ENCODE results near the gene CORO1C. TPM values are rescaled to one million over a fixed set of nuclear protein-coding genes. Genes with fewer than 3 reads are reported as not detected.

The CORO1C gene
- total RNA-seq, 1 donor from 2014 or later: 167 TPM

DNA sequence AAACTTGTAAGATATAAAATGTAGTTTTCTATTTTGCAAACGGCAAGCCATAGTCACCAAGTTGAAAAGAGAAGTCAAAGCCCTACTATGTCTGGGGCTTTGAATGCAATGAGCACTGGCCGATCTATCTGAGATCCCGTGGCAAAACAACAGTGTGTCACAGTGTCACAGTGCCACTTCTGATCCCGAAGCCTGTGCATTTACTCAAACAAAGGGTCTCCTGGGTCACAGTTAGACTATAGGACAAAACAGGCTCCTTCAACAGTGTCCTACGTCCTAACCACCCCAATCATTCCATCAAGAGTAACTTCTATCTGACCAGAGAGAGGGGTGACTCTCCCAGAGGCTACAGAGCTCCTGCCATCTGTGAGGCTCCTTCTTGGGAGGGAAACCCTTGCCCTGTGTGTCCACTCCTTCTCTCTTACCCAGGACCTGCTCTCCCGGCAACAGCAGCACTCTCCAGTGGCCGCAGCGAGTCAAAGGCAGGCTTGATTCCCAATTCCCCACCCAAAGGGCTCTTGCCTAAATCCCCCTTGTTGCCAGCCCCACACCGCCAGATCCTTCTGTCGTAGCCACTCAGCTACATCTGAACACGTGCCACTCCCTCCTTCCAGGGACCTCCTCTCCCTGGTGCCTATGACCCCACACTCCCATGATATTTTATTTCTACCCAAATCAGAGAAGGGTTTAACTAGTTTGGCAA is 83.6 kb downstream of the CORO1C start:
- no peak for DNase-seq (ENCODE audit: low spot score)

DNA sequence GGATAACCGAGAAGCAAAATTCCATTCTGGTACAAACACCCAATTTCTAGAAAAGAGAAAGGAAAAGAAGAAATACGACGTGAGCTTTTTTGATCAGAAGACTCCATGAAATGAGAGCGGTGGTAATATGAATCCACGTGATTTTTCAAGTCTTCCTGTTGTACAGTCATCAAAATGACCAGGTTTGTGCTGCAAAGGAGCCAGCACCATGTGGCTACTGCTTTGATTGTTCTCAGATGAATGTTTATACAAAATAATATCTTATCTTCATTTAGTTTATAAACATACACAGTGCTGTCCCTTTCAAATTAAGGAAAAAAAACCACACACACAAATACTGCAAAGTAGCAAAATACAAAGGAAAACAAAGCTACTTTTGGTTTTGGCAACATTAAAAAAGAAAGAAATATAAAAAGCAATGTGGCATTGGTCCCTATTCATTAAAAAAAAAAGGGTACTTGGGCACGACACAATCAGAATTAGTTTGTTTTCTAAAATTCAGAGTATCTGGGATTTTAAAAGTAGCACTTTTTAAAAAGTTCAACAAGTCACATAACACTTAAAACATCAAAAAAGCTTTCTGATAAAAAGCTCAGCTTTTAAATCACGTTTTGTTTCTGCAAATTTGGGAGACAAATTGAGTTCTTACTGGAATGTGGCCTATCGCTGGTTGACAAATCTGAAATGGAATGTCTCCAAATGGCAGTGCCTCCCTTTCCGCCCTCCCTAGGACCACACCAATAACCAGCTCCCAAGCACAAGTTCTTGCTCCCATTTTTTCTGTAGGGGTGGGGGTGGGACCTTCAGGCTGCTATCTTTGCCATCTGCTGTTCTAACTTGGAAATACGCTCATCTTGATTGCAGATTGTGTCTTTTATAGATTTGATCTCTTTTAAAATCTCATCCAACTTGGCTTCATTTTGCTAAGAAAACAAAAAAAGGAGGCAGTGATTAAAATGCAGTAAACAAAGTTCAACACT is 84.4 kb downstream of the CORO1C start:
- DNase-seq (ENCODE audit: low spot score): no peak

DNA sequence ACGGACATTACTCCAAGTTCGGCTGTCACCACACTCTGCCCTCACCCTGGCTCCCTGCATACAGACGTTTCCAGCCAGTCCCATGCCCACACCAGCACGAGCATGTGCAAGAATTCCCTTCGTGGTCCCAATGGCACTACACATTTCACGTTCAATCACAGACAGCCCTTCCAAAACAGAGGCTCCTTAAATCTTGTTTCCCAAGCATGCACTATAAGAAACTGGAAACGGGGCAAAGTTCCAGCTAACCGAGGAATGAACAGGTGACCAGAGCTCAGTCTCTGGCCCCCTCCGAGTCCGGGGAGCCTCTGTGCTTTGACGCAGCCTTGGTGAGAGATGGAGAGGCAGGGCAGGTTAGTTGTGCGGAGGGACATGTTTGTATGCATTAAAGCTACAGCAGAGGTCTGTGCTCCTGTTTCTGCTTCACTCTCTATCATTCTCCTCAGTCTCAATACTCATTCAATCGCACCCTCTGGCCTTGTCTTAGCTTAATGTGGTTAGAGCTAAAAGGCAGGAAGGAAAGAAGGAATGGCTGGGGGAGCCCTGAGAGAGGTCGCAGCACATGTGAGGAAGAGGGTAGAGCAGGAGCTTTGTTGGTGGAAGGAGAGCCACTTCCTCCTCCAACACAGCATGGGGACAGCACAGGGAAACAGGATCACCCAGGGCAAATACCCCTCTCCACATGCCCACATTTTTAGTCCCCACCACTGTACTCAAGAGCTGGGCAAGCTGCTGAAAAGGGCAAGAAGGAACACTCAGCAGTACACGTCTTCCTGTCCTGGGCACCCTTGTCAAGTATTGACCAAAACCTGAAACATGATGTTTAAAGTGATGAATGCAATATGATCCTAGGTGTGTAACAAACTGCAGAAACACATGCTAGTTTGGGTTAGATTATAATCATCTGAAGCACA is 85.4 kb downstream of the CORO1C start:
- no peak for DNase-seq (ENCODE audit: low spot score)

DNA sequence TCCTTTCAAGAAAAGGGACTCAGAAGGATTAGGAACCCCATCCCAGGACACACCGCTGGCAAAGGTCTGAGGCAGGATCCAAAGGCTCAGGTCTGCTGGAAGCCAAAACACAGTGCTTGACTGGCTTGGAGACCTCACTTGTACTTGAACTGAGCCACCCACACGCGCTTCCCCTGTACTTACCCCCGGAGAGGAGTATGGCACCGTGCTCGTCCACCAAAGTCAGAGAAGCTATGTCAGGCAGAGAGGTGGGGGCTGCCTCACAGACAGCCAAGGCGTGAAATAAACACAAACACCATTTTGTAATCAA is 86.6 kb downstream of the CORO1C start:
- DNase-seq (ENCODE audit: low spot score): no peak

DNA sequence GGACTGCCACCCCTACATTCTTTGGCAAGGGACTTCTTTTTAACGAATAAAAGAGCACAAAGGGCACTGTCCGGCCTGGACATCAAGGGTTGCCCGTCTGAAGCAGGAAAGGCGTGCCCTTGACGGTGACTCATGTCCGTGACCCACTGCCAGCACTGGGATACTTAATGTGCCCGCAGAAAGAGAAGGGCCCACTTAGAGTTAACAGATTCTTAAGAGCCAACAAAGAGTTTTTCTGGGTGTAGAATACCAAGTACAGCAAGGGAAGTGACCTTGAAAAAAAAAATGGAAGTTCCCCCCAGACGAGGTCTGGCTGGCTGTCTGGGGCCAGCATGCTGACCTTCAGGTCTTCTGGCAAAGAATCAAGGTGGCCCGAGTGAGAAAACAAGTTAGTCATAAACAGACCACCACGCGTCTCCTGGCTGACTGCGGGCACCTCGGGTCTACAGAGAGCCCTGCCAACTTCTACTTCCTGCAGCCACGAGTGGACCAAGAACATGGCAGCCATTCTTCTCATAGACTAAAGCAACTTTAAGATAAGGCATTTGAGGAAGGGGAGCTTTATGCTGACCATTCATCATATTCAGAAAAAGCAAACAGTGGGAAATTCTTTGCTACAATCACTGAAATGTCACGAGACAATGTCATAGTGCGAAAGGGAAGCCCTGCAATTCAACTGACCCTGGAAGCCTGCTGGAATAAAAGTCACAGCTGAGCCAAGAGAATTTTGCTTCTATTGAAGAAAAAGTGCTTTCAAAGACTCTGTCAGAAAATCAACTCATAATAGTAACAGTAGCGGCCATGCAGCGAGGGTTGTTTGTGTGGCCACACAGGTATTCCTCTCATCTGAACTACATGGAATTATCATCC is 87.1 kb downstream of the CORO1C start:
- DNase-seq (ENCODE audit: low spot score): no peak

DNA sequence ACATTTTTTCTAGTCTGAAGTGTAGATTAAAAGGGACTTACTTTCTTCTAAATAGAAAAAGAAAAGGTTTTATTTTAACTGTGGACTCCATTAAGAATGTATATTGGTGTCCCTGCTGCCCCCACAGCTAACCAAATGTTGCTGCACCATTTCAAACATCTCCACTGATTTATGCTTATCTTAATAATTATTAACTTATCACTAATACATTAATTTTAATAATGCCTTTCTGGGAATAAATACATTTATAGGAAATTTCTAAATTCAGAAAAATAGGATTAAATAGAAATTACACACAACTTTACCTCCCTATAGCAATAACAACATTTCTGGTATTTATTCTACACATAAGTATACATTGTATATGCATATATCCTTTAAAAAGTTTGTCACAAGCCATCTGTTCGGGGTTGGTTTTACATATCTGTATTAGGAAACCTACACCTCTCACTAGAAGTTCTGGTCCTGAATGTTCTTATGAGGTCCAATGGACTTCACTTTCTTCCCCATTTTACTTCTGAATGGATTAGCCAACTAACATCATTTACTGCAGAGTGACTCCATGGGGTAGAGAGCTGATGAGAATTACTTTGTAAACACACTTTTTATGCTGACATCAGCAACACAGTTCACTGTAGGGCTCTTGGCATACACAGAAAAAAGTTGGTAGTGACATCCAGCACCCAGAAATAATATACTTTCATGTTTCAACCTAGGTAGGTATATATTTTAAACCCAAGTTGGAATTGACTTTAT is 88.2 kb downstream of the CORO1C start:
- no peak for DNase-seq (ENCODE audit: low spot score)

DNA sequence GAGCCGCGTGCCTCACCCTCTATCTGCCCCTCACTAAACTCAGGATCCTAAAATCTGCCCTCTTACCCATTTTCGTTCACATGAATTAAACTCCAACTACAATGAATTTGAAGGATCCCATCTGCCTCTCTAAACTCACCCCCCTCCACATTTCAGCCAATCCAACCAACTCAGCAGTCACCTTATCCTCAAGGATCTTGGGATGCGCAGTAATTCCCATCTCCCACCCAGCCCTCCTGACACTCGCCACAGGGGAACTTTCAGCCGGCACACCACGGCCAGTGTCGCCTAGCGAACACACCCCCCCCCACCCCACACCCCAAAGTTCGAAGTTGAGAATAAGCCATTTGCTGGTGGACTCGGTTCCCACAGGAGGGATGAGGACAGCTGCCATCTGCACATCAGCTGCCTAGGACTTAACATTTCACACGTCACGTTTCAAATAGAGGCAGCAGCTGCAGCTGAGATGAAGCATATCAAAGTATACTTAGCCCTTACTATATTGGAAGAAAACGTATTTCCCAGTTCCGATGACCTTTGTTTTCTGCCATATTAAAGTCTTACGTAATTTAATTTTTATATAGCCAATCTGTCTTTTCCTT is 88.9 kb downstream of the CORO1C start:
- DNase-seq (ENCODE audit: low spot score): no peak

DNA sequence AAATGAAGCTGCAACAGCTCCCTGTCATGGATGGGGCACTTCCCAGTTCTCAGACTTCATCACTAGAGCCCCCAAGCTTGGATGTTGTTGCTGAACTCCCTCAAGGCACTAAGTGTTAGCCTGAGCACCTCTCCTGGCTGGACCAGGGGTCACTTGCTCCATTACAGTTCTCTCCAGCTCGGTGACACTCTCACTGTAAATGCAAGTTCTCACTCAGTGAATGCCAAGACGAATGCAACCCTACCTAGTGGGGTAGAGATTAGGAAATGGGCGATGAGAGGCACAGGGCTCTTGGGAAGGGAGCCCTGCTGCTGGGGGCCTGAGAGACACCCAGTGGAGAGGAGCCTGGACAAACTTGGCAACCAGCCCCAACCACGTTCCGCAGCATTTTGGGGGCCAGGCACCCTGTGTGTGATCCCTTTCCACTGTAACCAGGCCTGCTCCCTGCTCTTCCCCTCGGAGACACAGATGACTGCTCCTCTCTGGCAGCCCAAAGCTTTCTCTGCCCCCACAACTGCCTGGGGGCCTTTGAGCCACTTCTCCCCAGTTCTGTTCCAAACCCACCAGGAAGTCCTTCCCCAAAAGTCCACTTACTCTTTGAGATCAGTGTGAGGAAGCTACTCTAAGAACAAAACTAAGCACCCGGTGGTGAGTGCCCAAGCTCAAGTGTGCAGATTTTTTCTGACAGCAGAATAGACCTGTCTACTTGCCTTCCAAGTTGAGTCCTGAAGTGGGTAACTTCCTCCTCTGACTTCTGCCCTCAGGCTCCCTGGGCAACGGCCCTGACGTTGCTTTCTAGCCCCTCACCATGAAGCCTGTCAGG is 89.7 kb downstream of the CORO1C start:
- no peak for DNase-seq (ENCODE audit: low spot score)

DNA sequence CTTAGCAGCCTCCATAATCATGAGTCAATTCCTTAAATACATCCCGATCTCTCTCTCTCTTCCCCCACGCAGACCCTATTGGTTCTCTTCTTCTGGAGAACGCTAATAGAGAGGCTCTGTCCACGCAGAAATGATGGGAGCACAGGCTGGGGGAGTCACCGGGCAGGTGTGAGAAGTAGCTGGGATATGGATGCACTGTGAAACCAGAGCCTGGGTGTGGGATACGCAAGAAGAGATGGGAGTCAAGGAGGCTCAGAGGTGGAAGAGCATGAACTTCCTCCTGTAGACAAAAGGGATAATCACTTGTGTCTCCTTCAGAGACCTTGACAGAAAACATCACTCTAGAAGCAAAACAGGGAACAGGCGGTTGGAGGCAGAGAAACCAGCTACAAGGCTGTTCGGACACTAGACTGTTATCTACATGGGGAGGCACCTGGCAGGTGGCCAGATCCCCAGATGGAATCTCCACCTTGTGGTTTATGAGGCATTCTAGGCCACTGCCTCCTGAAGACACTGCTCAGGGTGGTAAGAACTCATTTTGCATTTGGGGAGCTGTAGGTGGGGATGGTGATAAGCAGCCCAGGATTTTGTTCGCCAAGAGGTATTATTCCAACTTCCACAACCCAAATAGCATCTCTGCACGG is 90.4 kb downstream of the CORO1C start:
- no peak for DNase-seq (ENCODE audit: low spot score)

DNA sequence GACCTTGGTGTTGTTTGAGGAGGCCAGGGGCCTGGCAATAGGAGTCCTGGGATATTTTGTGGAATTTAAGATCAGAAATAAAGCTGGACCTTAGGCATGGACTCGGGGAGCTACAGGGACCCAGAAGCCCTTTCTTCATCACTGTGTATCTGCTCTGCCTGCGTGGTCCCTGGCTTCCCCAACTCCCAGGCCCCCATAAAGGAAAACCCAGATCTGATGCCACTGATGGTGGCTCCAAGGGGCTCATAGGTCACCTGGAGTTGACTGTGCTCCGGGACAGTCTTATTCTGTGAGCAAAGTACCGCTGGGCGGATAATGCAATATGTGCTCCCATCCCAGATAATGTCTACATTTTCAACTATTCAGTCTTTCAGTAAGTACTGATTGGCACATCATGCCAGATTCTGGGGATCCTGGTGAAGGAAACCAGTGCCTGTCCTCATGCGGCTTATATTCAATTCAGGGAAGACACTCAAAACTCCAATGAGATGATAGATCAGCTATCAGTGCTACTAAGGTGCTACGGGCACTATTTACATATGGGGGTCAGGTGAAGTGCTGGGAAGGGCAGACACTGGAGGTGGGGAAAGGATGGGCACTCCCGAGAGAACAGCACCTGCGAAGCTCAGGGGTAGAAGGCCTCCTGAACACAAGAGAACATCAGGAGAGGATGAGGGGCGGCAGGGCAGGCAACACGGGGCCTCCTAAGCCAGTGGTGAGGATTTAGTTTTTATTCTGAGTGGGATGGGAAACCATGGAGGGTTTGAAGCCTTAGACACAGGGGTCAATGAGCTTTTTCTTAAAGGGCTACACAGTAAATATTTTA is 92.1 kb downstream of the CORO1C start:
- DNase-seq (ENCODE audit: low spot score): no peak

DNA sequence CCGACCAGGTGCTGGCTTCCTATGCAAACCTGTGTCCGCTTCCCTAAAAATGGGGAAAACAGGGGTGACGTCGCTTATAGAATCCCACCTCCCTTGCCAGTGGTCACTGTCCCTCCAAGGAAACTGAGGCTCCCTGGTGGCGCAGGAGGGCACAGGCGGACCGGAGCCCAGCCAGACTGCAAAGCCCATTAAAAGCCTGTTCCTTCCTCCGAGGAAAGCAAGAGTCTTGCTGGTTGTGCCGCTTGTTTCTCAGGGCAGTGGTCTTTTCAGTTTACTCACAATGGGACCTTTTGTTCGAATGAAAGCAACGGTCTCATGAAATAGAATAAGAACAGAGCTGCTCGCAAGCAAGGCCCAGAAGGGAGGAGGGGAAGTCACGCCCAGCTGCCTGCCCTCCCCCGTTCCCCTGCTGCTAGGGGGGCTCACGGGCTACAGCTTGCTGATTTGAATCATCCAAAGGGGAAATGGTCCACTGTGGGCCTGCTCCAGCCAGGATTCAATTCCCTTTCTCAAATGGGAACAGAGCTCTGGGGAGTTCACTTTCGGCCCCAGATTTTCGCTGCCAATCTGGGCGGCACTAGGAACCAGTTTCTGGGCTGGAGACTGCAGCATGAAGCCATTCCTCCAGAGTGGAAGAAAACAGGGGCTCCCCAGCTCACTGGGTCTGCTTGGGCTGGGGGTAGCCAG is 93.0 kb downstream of the CORO1C start:
- DNase-seq (ENCODE audit: low spot score): no peak

DNA sequence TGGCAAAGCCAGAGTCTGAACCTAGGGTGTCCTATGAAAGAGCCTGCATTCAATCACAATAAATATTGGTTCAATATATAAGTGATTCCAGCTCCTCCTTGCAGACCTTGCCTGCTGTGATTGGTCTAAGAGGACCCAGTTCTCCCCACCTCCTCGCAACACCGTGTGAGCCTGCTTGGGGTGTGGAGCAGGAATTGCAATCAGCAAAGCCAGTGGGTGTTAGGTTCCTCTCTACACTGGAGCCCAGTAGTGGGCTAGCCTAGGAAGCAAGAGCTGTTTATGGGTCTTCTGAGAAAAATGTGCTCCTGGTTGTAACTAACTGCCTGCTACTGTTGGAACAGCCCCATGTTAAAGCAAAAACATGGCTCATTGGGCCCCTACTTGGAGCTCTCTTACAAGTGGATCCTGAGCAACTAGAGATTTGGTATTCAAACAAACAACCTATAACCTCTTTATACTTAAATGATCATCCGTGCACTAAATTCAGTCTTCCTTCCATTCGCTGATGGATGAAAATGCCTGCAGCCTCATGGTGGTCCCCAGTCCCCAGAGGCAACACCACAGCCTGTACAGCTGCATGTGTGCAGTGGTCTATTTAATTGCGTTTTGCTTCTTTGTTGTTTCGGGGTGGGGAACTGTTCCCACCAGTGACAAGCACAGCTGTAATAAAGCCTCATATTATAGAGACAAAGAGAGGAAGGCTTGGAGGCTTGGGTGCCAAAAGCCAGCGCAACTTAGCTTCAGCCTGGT is 93.9 kb downstream of the CORO1C start:
- DNase-seq (ENCODE audit: low spot score): no peak

DNA sequence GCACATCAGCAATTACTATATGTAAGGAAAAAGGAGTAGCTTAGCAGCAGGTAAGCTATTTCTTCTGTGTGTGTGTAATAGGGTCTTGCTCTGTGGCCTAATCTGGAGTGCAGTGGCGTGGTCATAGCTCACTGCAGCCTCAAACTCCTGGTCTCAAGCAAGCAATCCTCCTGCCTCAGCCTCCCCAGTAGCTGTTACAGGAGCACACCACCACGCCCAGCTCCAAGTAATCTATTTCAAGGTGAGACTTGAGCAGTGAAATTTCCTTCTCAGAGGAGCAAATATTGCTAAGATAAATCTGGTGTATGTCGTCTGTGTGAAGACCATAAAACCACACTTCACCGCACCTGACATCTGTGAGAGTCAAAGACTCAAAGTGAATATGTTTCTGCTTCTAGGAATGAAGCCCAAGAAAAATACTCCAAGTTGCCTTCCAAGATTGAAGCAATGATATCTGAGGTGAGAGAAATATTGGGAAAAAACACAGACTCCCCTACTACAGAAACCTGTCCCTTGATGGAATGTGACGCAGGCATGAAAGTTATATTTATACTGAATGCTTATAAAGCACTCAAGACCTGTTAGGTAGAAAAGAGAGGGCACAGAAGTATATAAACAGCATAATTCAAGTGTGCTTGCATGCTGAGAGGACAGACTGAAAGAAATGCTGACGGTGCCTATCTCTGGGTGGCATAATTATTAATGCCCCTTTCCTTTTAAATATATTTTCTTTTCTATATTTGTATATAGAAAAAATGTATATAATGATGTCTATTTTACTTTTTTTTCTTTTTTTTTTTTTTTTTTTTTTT is 95.1 kb downstream of the CORO1C start:
- DNase-seq (ENCODE audit: low spot score): no peak

DNA sequence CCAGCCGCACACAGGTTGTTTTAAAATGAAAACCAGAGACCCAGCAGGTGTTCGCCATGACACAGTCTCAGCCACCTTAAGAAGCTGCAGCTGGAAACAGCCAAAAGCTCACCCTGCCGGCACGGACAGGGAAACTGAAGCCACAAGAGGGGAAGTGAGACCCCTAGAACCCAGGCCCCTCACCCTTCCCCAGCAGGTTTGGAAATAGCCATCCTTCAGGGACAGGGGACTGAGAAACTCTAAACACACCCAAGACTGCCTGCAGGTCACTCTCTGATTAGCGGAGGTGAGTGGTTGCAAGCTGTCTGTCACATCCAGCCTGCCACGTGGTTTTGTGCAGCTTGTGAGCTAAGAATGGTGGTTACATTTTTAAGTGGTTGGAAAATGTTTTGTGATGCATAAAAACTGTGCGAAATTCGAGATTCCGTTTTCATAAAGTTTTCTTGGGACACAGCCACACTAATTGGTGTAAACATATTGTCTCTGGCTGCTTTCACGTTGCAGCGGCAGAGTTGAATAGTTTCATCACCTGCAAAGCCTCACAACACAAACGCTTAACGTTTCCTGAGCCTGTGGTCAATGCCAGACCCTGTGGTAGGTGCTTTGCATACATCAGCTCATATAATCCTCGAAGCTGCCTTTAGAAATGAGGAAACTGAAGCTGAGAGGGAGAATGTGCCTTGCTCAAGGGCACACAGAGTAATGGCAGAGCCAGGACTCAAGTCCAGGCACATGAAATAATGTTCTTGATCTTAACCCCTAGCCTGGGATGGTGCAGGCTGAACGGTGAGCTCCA is 95.9 kb downstream of the CORO1C start:
- no peak for DNase-seq (ENCODE audit: low spot score)

DNA sequence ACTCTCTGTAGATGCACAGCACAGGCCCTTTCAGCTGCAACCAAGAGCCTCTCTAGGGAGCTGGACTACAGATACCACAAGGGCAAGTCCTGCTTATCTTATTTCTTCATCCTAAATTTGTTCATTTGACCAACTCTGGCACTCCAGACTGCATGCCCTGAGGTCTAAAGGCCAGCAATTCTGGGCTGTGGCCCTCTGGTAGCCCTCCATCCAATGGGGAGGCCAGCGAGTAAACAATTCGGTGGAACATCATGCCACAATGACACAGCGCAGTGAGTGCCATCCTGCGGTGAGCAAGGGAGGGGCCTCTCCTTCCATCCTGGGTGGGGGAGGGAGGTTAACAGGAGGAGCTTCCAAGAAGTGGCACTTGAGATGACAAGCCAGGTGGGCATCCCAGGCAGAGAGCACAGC is 97.0 kb downstream of the CORO1C start:
- DNase-seq (ENCODE audit: low spot score): no peak
